K562 (cell line): ENCODE measurements around the gene ARHGAP10.

Experiments used
- BCOR ChIP-seq: fragments of 450-650 bp; IDR thresholded peaks from 2 replicates; pipeline ENCODE4 v1.6.1; 2016
- CAMTA2 ChIP-seq: fragments of 250-450 bp; sonication (Bioruptor Pico); conservative IDR thresholded peaks from 2 replicates; pipeline ENCODE4 v1.5.1; 2022
- ERF ChIP-seq: fragments of 450-650 bp; formaldehyde crosslinking; IDR thresholded peaks from 2 replicates; pipeline ENCODE4 v1.4.0; 2020; ENCODE audit warnings: mild to moderate bottlenecking, mixed read lengths
- JUN ChIP-seq, 2 experiments: sonication (generic) in 1 of 2; formaldehyde crosslinking in 1 of 2; IDR thresholded peaks; 2 replicates each; pipeline versions ENCODE4 v1.6.1 to v1.8.0; 2012 to 2022; ENCODE audit warnings: borderline replicate concordance in 2 of 2, mild to moderate bottlenecking in 2 of 2, improper control_type of control experiment in 1 of 2, low read depth in 1 of 2, low read length in 1 of 2, missing genetic modification reagents in 1 of 2
- NBN ChIP-seq: fragments of 450-650 bp; IDR thresholded peaks from 2 replicates; pipeline ENCODE4 v1.6.1; 2016; ENCODE audit warnings: low read depth, mild to moderate bottlenecking
- POLR2A ChIP-seq: fragments of 450-650 bp; conservative IDR thresholded peaks from 2 replicates; pipeline ENCODE4 v1.6.1; 2016
- YY1 ChIP-seq, 3 experiments: IDR thresholded peaks; 2 replicates each; pipeline ENCODE4 v1.6.1; 2011; ENCODE audit warnings: low read length in 2 of 3, mild to moderate bottlenecking in 2 of 3, moderate library complexity in 2 of 3, borderline replicate concordance in 1 of 3, control low read depth in 1 of 3, low read depth in 1 of 3; ENCODE audit not compliant: insufficient read depth in 3 of 3, insufficient replicate concordance in 2 of 3, control insufficient read depth in 1 of 3, insufficient read length in 1 of 3; ENCODE audit errors: extremely low read depth in 1 of 3
- ZNF197 ChIP-seq: fragments of 200-800 bp; sonication (Bioruptor generic); IDR thresholded peaks from 2 replicates; pipeline ENCODE4 v1.6.1; 2016; ENCODE audit warnings: low read depth, missing genetic modification characterization, missing compliant biosample characterization
- ZZZ3 ChIP-seq: fragments of 450-650 bp; IDR thresholded peaks from 2 replicates; pipeline ENCODE4 v1.6.1; 2016; ENCODE audit warnings: antibody characterized with exemption, mild to moderate bottlenecking, moderate library complexity
- TF ChIP-seq, protein P1 (sequence below): fragments of 250-450 bp; sonication (Bioruptor Pico); IDR thresholded peaks from 2 replicates; pipeline ENCODE4 v1.8.0; 2021; ENCODE audit warnings: borderline replicate concordance, mild to moderate bottlenecking, moderate library complexity; ENCODE audit not compliant: poor library complexity, severe bottlenecking
- TF ChIP-seq, protein P2 (sequence below), 2 experiments: fragments of 450-650 bp in 1 of 2; sonication (generic) in 1 of 2; formaldehyde crosslinking in 1 of 2; IDR thresholded peaks; 2 replicates each; pipeline versions ENCODE4 v1.7.1 to v1.9.0; 2016 to 2022; ENCODE audit warnings: inconsistent platforms in 1 of 2, mild to moderate bottlenecking in 1 of 2, missing genetic modification reagents in 1 of 2
- TF ChIP-seq, protein P3 (sequence below), 3 experiments: IDR thresholded peaks in 2 of 3; conservative IDR thresholded peaks in 1 of 3; 2 replicates each; pipeline ENCODE4 v1.5.1; 2011 to 2012; ENCODE audit warnings: low read length in 3 of 3, mild to moderate bottlenecking in 3 of 3, control low read depth in 2 of 3, improper control_type of control experiment in 1 of 3, inconsistent platforms in 1 of 3, low read depth in 1 of 3, mixed read lengths in 1 of 3, moderate library complexity in 1 of 3; ENCODE audit not compliant: insufficient read depth in 2 of 3

DNA sequence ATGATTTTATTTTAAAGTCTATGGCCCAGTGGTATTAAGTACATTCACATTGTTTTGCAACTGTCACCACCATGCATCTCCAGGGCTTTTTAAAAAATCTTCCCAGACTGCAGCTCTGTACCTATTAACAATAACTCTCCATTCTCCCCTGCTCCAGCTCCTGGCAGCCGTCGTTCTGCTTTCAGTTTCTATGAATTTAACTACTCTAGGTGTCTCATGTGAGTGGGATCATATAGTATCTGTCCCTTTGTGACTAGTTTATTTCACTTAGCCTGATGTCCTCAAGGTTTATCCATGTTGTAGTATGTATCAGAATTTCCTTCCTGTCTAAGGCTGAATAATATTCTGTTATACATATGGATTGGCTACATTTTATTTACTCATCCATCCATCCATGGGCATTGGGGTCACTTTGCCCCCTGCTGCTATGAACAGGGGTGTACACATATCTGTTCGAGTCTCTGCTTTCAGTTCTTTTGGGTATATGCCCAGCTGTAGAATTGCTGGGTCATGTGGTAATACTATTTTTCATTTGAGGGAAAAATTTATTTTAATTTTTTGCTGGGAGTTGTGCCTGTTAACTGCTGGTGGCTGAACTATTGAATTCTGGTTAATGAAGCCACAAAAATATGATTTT is 131.3 kb downstream of the ARHGAP10 start:
- TF ChIP-seq ERF (CRISPR knock-in tag), result no peak
- TF ChIP-seq, protein P1, sequence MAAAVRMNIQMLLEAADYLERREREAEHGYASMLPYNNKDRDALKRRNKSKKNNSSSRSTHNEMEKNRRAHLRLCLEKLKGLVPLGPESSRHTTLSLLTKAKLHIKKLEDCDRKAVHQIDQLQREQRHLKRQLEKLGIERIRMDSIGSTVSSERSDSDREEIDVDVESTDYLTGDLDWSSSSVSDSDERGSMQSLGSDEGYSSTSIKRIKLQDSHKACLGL (CRISPR knock-in tag), result no peak
- no peak for TF ChIP-seq JUN (IDR thresholded peaks at IDR 0.05; ENCODE audit: borderline replicate concordance, low read depth, low read length)
- no peak for TF ChIP-seq JUN (CRISPR knock-in tag; IDR thresholded peaks at IDR 0.05; ENCODE audit: borderline replicate concordance)
- no peak for TF ChIP-seq BCOR
- TF ChIP-seq, protein P2, sequence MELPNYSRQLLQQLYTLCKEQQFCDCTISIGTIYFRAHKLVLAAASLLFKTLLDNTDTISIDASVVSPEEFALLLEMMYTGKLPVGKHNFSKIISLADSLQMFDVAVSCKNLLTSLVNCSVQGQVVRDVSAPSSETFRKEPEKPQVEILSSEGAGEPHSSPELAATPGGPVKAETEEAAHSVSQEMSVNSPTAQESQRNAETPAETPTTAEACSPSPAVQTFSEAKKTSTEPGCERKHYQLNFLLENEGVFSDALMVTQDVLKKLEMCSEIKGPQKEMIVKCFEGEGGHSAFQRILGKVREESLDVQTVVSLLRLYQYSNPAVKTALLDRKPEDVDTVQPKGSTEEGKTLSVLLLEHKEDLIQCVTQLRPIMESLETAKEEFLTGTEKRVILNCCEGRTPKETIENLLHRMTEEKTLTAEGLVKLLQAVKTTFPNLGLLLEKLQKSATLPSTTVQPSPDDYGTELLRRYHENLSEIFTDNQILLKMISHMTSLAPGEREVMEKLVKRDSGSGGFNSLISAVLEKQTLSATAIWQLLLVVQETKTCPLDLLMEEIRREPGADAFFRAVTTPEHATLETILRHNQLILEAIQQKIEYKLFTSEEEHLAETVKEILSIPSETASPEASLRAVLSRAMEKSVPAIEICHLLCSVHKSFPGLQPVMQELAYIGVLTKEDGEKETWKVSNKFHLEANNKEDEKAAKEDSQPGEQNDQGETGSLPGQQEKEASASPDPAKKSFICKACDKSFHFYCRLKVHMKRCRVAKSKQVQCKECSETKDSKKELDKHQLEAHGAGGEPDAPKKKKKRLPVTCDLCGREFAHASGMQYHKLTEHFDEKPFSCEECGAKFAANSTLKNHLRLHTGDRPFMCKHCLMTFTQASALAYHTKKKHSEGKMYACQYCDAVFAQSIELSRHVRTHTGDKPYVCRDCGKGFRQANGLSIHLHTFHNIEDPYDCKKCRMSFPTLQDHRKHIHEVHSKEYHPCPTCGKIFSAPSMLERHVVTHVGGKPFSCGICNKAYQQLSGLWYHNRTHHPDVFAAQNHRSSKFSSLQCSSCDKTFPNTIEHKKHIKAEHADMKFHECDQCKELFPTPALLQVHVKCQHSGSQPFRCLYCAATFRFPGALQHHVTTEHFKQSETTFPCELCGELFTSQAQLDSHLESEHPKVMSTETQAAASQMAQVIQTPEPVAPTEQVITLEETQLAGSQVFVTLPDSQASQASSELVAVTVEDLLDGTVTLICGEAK (IDR thresholded peaks at IDR 0.05), result no peak
- TF ChIP-seq, protein P2 (CRISPR knock-in tag; IDR thresholded peaks at IDR 0.05), result no peak
- TF ChIP-seq, protein P3, sequence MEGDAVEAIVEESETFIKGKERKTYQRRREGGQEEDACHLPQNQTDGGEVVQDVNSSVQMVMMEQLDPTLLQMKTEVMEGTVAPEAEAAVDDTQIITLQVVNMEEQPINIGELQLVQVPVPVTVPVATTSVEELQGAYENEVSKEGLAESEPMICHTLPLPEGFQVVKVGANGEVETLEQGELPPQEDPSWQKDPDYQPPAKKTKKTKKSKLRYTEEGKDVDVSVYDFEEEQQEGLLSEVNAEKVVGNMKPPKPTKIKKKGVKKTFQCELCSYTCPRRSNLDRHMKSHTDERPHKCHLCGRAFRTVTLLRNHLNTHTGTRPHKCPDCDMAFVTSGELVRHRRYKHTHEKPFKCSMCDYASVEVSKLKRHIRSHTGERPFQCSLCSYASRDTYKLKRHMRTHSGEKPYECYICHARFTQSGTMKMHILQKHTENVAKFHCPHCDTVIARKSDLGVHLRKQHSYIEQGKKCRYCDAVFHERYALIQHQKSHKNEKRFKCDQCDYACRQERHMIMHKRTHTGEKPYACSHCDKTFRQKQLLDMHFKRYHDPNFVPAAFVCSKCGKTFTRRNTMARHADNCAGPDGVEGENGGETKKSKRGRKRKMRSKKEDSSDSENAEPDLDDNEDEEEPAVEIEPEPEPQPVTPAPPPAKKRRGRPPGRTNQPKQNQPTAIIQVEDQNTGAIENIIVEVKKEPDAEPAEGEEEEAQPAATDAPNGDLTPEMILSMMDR (IDR thresholded peaks at IDR 0.05 in 2 of 3, conservative IDR thresholded peaks at IDR 0.05 in 1 of 3; ENCODE audit: insufficient read depth in 2 of 3, low read depth in 1 of 3, low read length in 3 of 3), result no peak
- TF ChIP-seq ZZZ3, result no peak
- no peak for TF ChIP-seq POLR2A
- no peak for TF ChIP-seq ZNF197 (CRISPR knock-in tag)
- TF ChIP-seq NBN, result no peak
- TF ChIP-seq YY1 (IDR thresholded peaks at IDR 0.05; ENCODE audit: borderline replicate concordance in 1 of 3, control insufficient read depth in 1 of 3, extremely low read depth in 1 of 3, insufficient read depth in 3 of 3, insufficient read length in 1 of 3, insufficient replicate concordance in 2 of 3, low read depth in 1 of 3, low read length in 2 of 3), result no peak
- TF ChIP-seq CAMTA2 (CRISPR knock-in tag), result no peak
